Peyer's patch (tissue), 4 donors: ENCODE results near the gene RBFA.
"Not testable (repeated sequence)": the region's sequence is repeated elsewhere in the genome, so short reads cannot be mapped to it uniquely, and the experiment has no call there.

Experiments used
- CTCF ChIP-seq, 6 experiments: fragments of 450-650 bp in 4 of 6; fragments of 200-600 bp in 2 of 6; sonication (generic) in 1 of 6; IDR thresholded peaks; one replicate each; pipeline ENCODE4 v1.5.1; 2017 to 2019; ENCODE audit warnings: antibody characterized with exemption in 6 of 6, mild to moderate bottlenecking in 3 of 6, moderate library complexity in 1 of 6
- POLR2A ChIP-seq, 2 donors: fragments of 450-650 bp; IDR thresholded peaks; one replicate each; pipeline ENCODE4 v1.5.1; 2017; ENCODE audit warnings: antibody characterized with exemption in 2 of 2, mild to moderate bottlenecking in 2 of 2, moderate library complexity in 2 of 2

GRCh38 chr18:79999701-80000100 lies 34.5 kb upstream of the RBFA start:
- not testable (repeated sequence) for TF ChIP-seq CTCF, POLR2A (IDR thresholded peaks at IDR 0.05)
